Superior temporal gyrus (tissue), 1 donor: ENCODE data around the gene ETV5.
"Not testable (repeated sequence)": the region's sequence is repeated elsewhere in the genome, so short reads cannot be mapped to it uniquely, and the experiment has no call there.

ENCODE experiments used
- DNase-seq: peaks from one replicate; pipeline ENCODE4 v3.0.0-alpha.2; 2016; ENCODE audit errors: extremely low spot score

Gene ETV5

DNA sequence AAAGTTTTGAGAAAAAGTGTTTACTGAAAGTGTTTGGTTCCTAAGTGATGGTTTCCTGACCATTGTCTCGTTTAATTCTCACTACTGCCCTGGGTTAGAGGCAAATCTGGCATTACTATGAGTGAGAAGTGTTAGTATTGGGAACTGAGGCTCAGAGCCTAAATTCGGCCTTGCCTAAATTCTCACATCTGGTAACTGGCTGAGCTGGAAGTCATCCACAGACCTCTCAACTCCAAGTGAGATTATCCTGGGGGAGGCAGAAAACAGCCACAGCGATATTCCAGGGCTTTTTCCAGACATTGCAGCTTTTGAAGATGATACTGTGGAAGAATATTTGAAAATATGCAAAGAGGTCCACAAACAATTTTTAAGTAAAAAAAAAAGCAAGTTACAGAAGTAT is 86.0 kb downstream of the ETV5 start:
- no peak for DNase-seq

DNA sequence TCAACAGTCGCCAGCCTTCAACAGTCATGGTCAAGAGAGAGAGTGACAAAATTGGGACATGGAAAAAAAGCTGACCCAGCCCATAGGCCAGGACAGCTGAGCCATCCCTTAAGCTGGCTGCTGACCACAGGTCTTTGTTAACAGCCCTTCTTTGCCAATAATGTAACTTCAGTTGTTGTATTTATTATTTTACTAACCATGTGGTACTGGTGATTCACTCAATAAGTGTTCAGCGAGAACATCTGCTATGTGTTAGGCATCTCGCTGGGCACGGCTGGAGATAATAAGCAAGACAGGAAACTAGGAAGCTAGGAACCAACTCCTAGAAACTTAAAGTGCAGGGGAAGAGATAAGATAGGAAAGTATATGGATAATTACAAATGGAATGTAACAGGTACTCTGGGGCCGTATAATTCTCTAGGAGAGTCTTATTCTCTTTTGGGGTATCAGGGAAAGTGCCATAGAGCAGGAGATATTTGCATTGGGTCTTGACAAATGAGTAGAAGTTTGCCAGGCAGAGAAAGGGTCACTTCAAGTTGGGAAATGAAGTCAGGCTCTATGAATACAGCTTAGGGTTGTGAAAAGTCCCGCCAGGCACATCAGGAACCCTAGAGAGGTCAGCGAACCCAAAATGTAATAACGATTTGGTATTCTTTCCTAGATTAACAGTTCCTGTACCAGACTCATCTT is 87.1 kb downstream of the ETV5 start:
- peak; percentile 13 for DNase-seq

GRCh38 chr3:186021250-186021649 is 87.6 kb downstream of the ETV5 start:
- DNase-seq, result not testable (repeated sequence)

- not testable (repeated sequence) for DNase-seq
Observed at GRCh38 chr3:186019288-186019687, 89.6 kb downstream of the ETV5 start.

- no peak for DNase-seq
Observed at GRCh38 chr3:186014866-186015265, 94.0 kb downstream of the ETV5 start.

DNA sequence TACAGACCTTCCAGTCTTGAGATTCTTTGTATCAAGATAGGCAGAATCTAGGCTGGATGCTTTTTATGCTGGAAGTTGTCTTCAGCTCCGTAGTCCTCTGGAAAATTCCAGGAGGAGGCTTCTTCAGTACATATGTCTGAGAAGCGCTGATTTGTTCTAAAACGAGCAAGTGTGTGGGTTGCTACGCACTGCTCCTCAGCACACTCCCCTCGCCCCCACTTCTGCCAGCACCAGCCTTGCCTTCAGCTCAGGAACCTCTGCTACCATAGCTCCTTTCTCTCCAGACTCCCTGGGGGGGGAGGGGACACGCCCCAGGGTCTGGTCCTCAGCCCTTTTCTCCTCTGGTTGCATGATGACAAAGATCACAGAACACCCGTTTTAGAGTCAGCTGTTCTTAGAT is 95.6 kb downstream of the ETV5 start:
- DNase-seq, result peak; percentile 66

- no peak for DNase-seq
Observed at GRCh38 chr3:186012137-186012536, 96.8 kb downstream of the ETV5 start.

DNA sequence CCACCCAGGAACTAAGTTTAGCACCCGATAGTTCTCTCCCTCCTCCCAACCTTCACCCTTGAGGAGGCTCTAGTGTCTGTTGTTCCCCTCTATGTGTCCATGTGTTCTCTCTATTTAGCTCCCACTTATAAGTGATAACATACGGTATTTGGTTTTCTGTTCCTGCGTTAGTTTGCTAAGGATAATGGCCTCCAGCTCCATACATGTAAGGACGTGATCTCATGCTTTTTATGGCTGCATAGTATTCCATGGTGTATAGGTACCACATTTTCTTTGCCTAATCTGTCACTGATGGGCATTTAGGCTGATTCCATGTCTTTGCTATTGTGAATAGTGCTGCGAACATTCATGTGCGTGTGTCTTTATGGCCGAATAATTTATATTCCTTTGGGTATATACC is 104.2 kb downstream of the ETV5 start:
- DNase-seq, result no peak

DNA sequence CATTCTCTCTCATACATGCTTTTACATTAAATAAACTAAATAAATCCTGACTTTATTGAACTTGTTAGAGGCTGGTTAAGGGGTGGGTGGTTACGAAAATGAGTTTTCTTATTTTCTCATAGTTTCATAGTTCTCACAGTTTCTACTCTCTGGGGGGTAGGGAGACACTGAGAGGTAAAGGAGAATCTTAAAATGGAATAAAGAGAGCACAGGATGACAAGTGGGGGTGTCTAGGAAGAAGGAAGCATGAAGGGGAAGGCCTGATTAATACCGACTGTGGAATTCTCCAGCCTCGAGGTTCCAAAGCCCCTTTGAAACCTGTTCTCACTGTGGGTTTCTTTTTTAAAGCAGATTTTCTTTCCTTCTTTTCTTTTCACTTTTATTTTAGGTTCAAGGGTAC is 104.7 kb downstream of the ETV5 start:
- DNase-seq, result no peak

DNA sequence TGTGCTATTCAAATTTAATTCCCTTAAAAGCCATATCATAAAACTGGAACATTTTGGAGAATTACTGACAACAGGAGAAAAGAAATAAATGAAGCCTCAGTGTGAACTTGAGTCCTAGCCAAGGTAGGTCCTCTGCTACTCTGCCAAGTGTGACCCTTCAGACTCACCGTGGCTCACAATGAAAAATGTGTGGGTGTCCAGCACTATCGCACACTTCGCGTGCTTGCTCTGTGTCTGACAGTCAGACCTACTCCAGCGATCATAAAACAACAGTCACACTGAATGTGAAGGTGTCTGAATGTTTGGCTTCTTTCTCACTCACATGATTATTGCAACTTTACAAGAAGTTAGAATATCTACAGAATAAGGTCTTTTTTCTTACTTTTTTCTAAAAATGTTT is 105.3 kb downstream of the ETV5 start:
- no peak for DNase-seq

DNA sequence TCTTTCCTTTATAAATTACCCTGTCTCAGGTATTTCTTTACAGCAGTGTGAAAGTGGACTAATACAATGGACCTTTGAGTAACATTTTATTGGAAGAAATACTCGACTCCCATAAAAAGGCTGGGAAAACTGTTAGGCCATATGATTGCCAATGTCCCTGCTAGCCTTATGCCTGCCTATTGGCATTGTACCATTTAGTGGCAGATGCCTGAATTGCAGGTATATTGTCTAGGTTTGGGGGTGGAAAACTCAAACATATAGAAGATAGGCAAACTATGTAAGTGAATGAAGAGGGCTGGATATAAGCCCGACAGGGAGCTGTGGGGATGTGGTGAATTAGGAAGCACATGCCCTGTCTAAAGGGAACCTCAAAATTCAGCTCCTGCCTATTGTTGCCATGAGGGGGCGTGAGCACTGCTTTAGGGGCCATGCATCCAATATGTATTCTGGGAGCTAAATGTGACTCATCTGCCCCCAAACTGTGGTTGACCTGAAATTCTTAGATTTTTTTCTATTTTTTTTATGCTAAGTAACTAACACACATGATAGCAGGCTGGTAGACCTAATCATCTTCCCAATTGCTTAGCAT is 105.9 kb downstream of the ETV5 start:
- no peak for DNase-seq

- no peak for DNase-seq
Observed at GRCh38 chr3:186001842-186002241, 107.0 kb downstream of the ETV5 start.

DNA sequence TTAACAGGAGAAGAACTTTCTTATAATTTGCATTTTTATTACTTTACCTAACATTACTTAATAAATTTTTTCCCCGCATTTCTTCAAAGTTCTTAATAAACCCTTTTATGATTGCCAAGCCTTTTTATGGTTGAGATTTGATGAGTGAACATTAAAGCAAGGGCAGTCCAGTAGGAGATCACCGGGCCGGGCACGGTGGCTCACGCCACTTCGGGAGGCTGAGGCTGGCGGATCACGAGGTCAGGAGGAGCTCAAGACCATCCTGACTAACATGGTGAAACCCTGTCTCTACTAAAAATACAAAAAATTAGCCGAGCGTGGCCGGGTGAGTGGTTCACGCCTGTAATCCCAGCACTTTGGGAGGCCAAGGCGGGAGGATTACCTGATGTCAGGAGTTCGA is 109.7 kb downstream of the ETV5 start:
- no peak for DNase-seq

GRCh38 chr3:185998136-185998535 is 110.8 kb downstream of the ETV5 start:
- DNase-seq, result no peak

- no peak for DNase-seq
Observed at GRCh38 chr3:185997130-185997529, 111.8 kb downstream of the ETV5 start.
